ENCODE measurements around the gene CIP2A.

- no peak for TF ChIP-seq EZH2 (IDR thresholded peaks at IDR 0.05; ENCODE audit: insufficient read depth, poor library complexity, severe bottlenecking)
- TF ChIP-seq EZH2phosphoT487 (IDR thresholded peaks at IDR 0.05; ENCODE audit: insufficient read depth, low read depth) = no peak
Observed at GRCh38 chr3:108555966-108556581, 33.2 kb downstream of the CIP2A start.
